Jurkat, Clone E6-1 (cell line): ENCODE results near the gene IGF1R.

Source experiments
- DNase-seq: peaks from one replicate; pipeline ENCODE4 v3.0.0-alpha.2; 2011; ENCODE audit warnings: low read depth, low spot score
- H3K4me3 ChIP-seq: 2 replicates; pipeline ENCODE4 v1.5.1; 2011; ENCODE audit warnings: mild to moderate bottlenecking, low read length, control low read depth, moderate library complexity

Gene IGF1R

GRCh38 chr15:98720577-98721565 is 72.5 kb downstream of the IGF1R start:
- peak overlapping the region; percentile 37 for H3K4me3 ChIP-seq
- peak; percentile 79 for DNase-seq

- no peak overlapping the region for H3K4me3 ChIP-seq
- no peak for DNase-seq
These were observed 73.9 kb downstream of the IGF1R start for GRCh38 chr15:98722209-98722608.

- DNase-seq = no peak
- no peak overlapping the region for H3K4me3 ChIP-seq
These were observed 74.3 kb downstream of the IGF1R start for GRCh38 chr15:98722645-98723044.

DNA sequence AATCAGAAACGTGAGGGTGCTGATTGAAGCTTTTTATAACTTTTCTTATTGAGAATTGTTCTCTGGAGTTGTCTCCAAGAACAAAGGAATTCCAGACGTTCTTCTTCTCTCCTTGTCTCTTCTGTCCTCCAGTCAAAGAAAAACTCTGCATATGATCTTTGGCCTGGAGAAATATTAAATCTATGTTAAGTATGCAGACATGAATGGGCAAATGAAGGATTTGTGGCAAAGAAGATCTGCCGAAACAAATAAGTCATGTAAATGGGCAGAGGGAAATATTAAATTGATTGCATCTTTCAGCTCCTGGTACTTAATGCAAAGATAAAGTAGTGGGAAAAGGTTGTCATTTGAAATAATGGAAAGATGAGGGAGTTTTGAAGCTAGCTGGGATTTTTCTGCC is 74.9 kb downstream of the IGF1R start:
- no peak overlapping the region for H3K4me3 ChIP-seq
- no peak for DNase-seq

DNA sequence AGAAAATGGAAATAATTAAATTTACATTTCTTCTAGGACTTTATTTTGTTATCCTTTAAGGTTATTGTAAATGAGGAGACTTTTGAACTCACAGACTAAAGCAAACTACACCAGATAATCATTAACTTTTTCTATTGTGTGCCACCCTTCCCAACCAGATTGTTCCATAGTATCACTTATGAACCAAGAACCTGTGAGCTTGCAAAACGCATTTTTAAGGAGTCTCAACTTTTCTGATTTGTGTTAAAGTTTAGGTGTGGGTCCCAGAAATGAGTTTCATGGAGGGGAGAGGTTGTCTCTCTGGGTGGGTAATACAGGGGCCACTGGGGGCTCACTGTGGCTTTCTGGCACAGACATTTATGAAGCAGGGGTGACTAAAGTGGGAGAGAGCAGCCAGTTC is 75.7 kb downstream of the IGF1R start:
- DNase-seq = no peak
- H3K4me3 ChIP-seq = no peak overlapping the region

DNA sequence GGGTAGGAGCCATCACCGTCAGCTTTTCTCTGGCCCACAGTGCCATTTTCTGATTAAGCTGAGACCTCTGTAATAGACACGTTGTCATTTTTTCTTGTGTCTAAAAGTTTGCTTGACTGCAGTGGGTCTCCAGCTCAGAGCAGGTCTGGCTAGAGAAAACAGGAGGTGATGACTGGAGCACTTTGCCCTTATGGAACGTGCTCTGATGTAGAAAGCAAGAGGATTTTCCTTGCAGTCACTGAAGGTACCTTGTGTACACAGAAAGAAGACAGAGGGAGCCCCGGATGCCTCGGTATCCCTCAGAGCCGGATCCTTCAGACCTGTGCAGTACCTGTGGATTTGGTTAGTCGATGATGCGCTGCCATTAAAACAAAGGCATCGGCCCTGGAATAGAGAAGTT is 76.2 kb downstream of the IGF1R start:
- DNase-seq = no peak
- H3K4me3 ChIP-seq = no peak overlapping the region

DNA sequence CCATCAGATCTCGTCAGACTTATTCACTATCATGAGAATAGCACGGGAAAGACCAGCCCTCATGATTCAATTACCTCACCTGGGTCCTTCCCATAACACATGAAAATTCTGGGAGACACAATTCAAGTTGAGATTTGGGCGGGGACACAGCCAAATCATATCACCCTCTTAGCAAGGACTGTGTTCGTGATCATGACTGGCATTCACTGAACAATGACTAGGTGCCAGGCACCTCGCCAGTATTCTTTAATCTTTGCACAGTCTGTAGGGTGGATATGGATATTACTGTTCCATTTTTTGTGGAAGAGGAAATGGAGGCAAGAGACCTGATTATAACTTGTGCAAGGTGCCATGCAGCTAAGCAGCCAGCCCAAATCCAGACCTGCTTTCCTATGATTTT is 77.5 kb downstream of the IGF1R start:
- no peak overlapping the region for H3K4me3 ChIP-seq
- no peak for DNase-seq

DNA sequence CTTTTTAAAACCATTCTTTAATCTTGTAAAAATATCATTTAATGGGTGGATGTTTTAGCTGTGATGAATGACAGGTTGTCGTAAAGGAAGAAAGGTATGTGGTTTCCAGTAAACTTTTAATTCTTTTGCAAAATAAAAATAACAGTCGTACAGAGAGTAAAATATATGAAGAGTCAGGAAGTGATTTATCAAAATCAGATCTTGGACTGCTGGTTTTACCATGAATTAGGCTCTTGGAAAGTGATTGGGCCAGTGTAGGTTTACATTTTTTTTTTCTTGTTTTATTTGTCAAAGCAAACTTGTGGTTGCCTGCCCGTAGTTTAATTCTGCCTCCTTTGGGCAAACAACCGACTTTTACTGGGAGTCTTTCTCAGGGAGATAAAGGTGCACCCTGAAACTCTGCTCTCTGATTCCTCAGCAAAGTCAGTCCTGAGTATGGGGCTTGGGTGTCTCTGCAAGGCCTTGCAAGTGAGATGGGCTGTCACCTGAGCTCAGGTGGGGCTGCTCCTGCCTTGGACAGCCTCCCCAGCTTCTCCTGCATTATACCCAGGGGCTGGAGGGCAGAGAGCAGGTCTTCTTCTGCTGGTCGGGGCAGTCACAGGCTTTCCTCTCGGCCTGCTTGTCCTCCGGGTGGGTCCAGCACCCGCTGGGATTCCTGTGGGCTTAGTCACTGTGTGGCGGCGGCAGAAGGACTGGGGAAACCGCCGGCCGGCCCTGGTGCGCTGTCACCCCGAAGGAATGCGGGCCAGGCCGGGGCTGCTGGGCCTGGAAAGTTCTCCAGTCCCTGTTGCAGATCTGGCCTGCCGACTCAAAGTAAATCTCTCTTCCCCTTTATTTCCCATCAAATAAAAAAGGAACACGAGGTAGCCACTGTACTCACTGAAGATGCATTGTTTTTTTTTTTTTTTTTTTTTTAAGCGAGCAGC is 79.0 kb downstream of the IGF1R start:
- DNase-seq = no peak
- no peak overlapping the region for H3K4me3 ChIP-seq

DNA sequence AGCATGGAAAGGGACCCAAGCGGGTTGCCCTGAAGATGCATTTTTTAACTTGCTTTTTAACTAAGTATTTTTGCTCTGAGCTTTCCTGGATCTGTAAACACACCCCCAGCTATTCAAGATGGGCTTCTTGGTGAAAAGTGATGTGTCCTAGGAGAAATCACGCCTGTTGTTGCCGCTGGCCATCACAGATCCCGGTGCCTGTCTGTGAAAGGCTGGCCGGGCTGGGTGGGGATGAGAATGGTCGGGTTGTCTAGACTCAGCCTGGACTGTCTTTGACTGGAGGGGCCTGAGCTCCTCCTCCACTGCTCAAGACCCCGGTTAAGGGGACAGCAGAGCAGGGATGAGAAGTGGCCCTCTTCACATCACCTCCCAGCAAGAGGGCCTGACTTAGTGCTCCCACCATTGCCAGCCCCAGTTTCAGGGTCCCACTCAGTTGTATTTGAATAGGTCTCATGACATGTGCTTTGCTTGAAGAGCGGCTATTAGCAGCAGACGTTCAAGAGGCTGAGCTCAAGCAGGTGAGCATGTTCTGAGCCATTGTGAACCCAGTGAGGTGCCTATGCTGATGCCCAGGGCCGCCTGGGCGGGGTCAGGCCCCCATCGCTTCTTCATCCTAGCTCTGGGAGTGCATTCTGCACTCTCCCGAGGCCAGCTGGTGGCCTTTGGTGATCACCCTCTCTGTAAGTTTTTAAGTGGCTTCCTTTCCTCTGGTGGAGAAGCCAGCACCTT is 79.9 kb downstream of the IGF1R start:
- DNase-seq = no peak
- H3K4me3 ChIP-seq = no peak overlapping the region

GRCh38 chr15:98728811-98729160 is 80.4 kb downstream of the IGF1R start:
- DNase-seq = no peak
- no peak overlapping the region for H3K4me3 ChIP-seq

DNA sequence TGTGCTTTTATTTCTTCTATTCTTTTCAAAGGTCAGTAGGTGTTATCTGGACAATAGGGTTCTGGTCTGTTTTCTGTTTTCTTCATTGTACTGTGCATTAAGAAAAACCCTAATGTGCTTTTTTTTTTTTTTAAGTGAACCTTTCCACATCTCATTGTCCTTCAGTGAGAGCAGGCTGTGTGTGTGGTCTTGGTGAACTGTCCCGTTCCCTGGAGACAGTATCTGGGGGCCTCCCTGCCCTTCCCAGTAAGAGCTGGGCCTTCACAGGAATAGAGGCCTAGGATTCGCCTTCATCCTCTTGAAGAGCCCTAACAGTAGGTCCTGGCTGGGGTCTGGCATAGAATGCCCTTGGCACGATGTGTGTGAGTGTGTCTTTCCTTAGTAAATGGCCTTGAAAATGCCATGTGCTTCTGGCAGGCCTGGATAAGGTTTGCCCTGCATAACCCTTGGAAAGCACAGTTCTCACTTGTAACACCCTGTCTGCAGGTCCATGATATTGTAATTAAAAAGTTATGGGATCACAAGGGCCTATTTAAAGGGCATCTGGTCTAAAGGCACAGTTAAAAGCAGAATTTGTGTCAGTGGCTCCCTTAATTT is 81.2 kb downstream of the IGF1R start:
- DNase-seq = no peak
- H3K4me3 ChIP-seq = no peak overlapping the region

DNA sequence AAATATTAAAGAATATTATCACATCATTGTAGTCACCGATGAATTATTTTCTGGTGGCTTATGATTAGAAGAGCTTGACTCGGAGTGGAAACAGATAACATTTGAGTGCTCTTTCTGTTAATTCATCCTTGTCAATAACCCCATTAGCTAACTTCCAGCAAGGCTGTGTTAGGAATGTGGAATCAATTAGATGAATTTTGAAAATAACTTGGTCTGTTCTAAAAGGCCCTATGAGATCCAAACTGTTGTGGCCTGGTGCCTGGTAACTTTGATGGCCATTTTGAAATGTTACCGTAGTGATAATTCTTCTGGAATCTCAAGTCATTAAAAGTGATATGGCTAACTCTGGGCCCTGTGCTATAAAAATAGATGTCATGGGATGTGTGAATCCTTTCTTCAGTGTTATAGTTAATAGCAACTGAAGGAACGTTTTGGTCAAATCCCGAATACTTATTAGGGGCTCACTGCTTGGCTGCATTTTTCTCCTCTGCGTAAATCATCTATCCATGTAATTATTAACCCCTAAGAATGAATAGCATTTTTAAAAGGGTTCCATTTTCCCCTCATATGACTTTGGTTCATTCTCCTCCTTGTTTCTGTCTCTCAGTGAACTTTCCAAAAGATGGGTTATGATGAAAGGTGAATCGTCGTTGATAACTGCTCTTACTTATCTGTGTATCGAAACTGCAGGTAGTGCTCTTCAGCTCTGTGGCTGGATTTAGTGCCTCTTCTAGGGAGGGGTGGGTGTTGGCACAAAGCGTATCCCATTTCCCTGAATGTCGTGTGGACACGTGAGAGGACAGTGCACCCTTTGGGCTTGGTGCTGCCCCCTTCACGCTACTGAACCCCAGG is 82.7 kb downstream of the IGF1R start:
- DNase-seq = peak; percentile 34

DNA sequence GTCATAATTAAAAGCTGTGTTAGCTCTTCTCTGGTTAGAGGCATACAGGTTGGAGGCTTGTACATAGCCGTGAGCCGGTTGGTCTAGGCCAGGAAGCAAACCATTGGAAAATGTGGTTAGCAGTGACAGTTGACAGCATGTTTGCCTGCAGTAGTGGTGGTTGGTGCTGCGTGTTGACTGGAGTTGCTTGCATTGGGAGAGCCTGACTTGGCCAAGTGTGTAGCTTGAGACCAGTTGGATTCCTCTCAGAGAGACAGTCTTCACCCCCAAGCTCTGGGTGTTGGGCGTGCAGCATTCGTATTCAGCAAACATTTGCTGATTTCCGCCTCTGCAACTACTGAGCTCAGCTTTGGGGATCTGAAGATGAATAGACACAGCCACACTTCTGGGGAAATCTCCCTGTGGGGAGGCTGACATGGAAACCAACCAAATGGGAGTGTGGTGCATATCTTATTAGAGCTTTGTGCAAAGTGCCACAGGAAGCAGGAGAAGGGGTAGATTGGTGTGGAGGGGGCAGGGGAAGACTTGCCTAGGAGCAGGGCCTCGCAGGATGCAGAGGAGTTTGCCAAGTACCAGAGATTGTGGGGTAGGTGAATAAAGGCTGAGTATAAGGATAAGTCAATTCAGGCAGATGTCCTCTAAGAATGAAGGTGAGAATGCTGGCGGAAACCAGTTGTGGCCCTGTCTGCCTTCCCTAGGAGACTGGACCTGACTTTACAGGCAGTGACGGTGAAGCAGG is 83.5 kb downstream of the IGF1R start:
- DNase-seq = peak; percentile 81
- H3K4me3 ChIP-seq = peak overlapping the region; percentile 38

More for the DNA sequence above, 82.7 kb downstream of the IGF1R start:
- H3K4me3 ChIP-seq = peak overlapping the region; percentile 38

DNA sequence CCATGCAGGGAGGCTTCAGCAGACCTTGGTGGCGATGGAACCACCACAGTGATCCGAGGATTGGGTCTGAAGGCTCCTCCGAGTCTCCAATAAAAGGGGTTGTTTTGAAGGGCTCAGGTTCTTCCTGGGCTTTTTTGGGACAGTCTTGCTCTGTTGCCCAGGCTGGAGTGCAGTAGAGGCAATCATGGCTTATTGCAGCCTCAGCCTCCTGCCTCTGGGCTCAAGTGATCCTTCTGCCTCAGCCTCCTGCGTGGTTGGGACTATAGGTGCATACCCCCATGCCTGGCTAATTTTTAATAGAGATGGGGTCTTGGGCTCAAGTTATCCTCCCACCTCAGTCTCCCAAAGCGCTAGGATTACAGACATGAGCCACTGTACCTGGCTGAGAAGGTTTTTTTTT is 84.8 kb downstream of the IGF1R start:
- no peak for DNase-seq
- H3K4me3 ChIP-seq = no peak overlapping the region

DNA sequence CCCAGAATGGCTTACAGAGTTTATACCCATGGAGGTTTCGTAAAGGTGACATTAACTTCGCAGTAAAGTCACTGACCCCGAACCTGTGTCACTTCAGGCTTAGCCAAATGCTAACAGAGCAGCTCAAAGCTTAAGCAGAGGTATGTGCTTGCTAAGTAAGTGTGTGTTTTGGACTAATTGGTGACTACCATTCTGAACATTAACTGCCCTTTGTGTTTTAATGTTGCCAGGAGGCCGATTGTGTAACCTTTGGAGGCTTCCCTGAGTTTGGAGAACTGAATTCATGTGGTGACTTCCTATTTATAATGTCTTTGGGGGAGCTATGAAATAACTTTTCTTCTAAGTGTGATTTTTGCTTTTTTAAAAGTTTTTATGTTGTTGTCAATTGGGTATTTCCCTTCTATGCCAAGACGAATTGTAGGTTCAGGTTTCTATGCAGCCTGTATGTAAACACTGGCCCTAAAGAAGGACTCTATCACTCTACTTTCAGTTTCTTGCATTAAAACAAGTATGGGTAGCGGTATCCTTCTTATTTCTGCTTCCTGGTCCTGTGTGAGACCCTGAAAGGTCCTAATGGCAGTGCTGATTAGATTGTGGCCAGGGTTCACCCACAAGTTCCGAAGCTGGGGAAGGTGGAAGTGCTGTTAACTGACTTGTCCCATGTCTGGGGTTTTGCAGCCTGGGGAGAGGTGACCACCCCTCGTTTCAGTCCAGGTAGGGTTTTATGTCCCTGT is 86.3 kb downstream of the IGF1R start:
- DNase-seq = no peak
- H3K4me3 ChIP-seq = no peak overlapping the region

DNA sequence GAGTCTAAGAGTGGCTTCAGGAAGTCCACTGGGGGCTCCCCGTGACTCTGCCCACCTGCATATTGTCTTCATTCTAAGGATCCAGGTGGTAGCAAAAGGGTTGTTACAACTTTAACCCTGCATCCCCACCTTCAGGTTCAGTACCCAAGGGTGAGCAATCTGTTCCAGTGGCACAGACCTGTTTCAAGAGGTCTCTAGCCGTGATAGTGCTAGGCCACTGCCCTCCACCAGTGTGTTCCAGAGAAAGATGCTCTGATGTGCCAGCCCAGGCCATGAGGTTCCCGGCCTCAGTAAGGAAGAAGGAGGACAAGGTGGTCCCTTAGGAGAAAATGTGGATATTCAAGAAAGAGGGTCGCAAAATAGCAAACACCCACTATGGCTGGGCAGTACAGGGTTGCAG is 87.0 kb downstream of the IGF1R start:
- H3K4me3 ChIP-seq = no peak overlapping the region
- no peak for DNase-seq
